ENCODE data around the gene SH2D1A.
"Not testable (repeated sequence)": the region's sequence is repeated elsewhere in the genome, so short reads cannot be mapped to it uniquely, and the experiment has no call there.

The SH2D1A gene

DNA sequence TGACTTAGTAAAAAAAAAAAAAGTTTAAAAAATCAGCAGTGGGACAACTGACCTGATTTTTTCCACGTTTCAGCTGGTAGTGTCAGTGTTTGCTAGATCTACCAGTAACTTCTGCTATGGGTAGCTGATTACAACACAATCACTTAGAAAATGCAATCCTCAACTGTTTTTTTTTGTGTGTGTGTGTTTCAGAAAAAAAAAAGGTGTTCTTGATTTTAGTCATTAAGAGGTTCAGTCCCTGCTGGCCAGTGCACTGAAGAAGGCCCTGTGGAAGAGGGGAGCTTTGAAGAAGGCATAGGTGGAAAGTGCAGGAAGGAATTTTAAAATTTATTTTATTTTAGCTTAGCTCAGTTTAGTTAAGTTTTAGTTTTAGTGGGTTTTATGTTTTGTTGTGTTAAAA lies 46.9 kb downstream of the SH2D1A start:
- H3K27me3 ChIP-seq (ENCODE audit: control insufficient read depth in 1 of 2, insufficient read depth in 2 of 2, low read length in 2 of 2), result no peaks in the 10 kb centered on the region
- no peaks in the 10 kb centered on the region for H3K9me3 ChIP-seq (ENCODE audit: control insufficient read depth in 2 of 2, low read length in 2 of 2)
- no peak overlapping the region for H3K27ac ChIP-seq (ENCODE audit: low read length)
- no peak overlapping the region for H3K4me3 ChIP-seq (ENCODE audit: low read length in 2 of 2)
- H3K36me3 ChIP-seq (ENCODE audit: control insufficient read depth in 2 of 2, insufficient read depth in 2 of 2, low read length in 2 of 2), result no peaks in the 10 kb centered on the region
- no peaks in the 10 kb centered on the region for H3K4me1 ChIP-seq (ENCODE audit: control insufficient read depth, insufficient read depth, low read length)
- no peak overlapping the region for H3K9ac ChIP-seq (ENCODE audit: low read length in 2 of 2)

DNA sequence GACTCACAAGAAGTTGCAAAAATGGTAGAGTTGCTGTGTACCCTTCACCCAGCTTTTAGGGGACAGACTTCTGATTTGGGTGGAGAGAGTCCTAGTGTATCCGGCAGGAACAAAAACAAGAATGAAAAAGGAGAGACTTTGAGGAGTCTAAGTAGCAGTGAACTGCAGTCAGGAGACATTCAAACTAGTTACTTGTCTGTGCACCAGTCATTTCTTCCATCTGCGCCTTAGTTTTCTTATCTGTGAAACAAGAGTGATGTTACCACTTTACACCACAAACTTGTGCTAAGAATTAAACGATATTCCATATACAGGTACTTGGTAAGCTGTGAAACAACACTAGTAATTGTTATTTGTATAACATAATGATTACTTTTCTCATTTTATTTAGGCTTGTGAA lies 47.3 kb downstream of the SH2D1A start:
- no peak overlapping the region for H3K9ac ChIP-seq (ENCODE audit: low read length in 2 of 2)
- H3K36me3 ChIP-seq (ENCODE audit: control insufficient read depth in 2 of 2, insufficient read depth in 2 of 2, low read length in 2 of 2), result no peaks in the 10 kb centered on the region
- no peak overlapping the region for H3K27ac ChIP-seq (ENCODE audit: low read length)
- no peak overlapping the region for H3K4me3 ChIP-seq (ENCODE audit: low read length in 2 of 2)
- H3K27me3 ChIP-seq (ENCODE audit: control insufficient read depth in 1 of 2, insufficient read depth in 2 of 2, low read length in 2 of 2), result no peaks in the 10 kb centered on the region
- no peaks in the 10 kb centered on the region for H3K4me1 ChIP-seq (ENCODE audit: control insufficient read depth, insufficient read depth, low read length)
- no peaks in the 10 kb centered on the region for H3K9me3 ChIP-seq (ENCODE audit: control insufficient read depth in 2 of 2, low read length in 2 of 2)

DNA sequence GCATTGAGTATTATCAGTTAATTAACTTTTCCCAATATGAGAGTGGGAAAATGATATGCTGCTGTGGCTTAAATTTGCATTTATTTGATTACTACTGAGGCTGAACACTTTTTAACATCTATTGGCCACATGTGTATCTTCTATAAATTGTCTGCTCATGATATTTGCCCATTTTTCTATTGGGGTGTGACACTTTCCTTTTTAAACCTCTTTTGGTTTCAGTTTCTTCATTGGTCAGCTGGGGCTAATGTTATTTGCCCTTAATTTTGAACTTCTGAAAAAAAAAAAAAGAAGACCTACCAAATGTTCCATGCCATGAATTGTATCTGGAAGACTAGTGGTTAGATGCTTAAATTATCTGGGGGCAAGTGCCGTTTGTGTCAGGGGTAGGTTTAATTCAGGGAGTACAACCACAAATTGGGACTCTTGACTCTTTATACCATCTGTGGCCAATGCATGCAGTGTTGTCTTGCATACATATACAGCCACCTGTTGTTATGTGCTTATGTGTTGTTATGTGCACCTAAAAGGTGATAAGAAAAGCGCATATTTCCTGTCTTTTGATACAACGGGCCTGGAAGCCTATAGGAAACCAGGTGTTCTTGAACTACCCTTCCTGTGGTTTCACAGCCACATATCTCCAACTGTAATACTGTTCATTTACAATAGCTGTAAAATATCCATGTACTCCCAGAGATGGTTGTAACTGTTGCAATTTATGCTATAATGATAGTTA lies 49.0 kb downstream of the SH2D1A start:
- Histone ChIP-seq H3K4me3 (ENCODE audit: low read length in 2 of 2) (no peak overlapping the region), H3K9ac (ENCODE audit: low read length in 2 of 2) (no peak overlapping the region), H3K27ac (ENCODE audit: low read length) (no peak overlapping the region), H3K4me1 (ENCODE audit: control insufficient read depth, insufficient read depth, low read length) (no peaks in the 10 kb centered on the region), H3K36me3 (ENCODE audit: control insufficient read depth in 2 of 2, insufficient read depth in 2 of 2, low read length in 2 of 2) (no peaks in the 10 kb centered on the region), H3K9me3 (ENCODE audit: control insufficient read depth in 2 of 2, low read length in 2 of 2) (no peaks in the 10 kb centered on the region), H3K27me3 (ENCODE audit: control insufficient read depth in 1 of 2, insufficient read depth in 2 of 2, low read length in 2 of 2) (no peaks in the 10 kb centered on the region)

DNA sequence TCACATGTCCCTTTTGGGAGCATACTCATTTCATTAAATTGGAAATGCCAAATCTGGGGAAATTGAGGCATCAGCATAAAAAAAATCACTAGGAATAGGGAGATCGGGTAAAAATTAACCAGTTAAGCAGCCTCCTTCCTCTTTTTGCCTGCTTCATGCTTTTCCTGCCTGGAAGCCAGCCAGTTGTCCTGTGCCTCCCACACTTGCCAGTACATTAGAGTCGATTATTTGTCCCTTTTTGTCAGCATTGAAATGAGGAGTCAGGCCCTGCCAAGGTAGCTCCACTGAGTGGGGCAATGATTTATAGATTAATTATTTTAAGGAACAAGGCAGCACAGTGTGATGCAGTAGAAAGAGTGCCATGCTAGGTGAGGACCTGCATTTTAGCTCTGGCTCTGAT lies 55.3 kb downstream of the SH2D1A start:
- Histone ChIP-seq H3K4me1 (ENCODE audit: control insufficient read depth, insufficient read depth, low read length) (no peaks in the 10 kb centered on the region), H3K27ac (ENCODE audit: low read length) (no peak overlapping the region), H3K9me3 (ENCODE audit: control insufficient read depth in 2 of 2, low read length in 2 of 2) (no peaks in the 10 kb centered on the region), H3K9ac (ENCODE audit: low read length in 2 of 2) (no peak overlapping the region), H3K36me3 (ENCODE audit: control insufficient read depth in 2 of 2, insufficient read depth in 2 of 2, low read length in 2 of 2) (no peaks in the 10 kb centered on the region), H3K4me3 (ENCODE audit: low read length in 2 of 2) (no peak overlapping the region), H3K27me3 (ENCODE audit: control insufficient read depth in 1 of 2, insufficient read depth in 2 of 2, low read length in 2 of 2) (peaks cover 0 to 7% of the 10 kb centered on the region in 2 donors)

DNA sequence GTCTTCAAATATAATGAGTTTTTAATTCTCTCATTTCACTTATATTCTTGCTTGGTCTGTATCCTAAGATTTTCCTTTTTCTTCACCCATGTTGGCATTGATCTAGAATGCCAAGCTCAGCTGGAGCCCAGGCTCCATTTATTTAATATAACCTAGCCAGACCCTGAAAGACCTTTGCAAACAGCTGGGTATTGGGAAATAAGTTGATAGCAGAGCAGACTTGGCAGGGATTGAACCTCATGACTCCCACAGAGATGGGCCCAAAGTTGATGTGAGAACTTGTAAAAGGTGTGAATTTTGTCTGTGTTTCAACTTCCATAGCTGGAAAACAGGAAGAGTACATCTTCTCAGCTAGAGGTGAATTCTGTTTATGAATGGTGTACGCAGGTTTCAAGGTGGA lies 59.5 kb downstream of the SH2D1A start:
- H3K9ac ChIP-seq (ENCODE audit: low read length in 2 of 2), result no peak overlapping the region
- H3K4me3 ChIP-seq (ENCODE audit: low read length in 2 of 2), result no peak overlapping the region
- peaks cover 0 to 7% of the 10 kb centered on the region in 2 donors for H3K27me3 ChIP-seq (ENCODE audit: control insufficient read depth in 1 of 2, insufficient read depth in 2 of 2, low read length in 2 of 2)
- H3K4me1 ChIP-seq (ENCODE audit: control insufficient read depth, insufficient read depth, low read length), result no peaks in the 10 kb centered on the region
- H3K9me3 ChIP-seq (ENCODE audit: control insufficient read depth in 2 of 2, low read length in 2 of 2), result no peaks in the 10 kb centered on the region
- no peak overlapping the region for H3K27ac ChIP-seq (ENCODE audit: low read length)
- no peaks in the 10 kb centered on the region for H3K36me3 ChIP-seq (ENCODE audit: control insufficient read depth in 2 of 2, insufficient read depth in 2 of 2, low read length in 2 of 2)

DNA sequence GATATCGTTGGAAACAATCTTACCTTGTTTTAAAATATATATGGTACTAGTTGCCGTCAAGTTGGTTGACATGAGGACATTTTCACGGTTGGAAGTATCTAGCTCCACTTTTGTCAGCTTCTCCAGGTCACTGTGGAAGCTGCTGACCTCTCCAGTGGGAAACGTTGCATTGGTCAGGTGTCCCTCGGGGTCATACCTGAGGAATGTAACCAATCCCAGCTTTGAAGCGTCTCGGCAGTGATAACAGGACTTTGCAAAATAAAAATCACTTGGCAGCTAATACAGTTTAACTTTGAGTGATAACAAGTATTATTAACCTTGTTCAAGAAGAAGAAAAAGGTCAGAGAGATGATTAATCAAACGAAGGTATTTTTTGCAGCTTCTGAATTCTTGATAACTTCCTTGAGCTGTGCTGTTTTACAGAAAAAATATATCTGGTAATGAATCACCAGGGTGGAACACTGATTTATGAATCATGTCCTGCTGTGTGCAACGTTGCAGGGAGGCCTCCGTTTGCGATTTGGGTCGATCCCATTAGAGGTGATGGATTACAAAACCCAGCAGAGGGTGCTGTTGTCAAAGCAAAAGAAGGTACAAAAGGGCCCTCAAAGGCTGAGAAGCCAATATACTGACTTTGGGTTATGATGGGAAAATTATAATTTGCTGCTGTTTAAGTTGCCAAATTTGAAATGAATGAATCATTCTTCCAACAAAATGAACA lies 60.1 kb downstream of the SH2D1A start:
- Histone ChIP-seq H3K9ac (ENCODE audit: low read length in 2 of 2) (no peak overlapping the region), H3K4me1 (ENCODE audit: control insufficient read depth, insufficient read depth, low read length) (no peaks in the 10 kb centered on the region), H3K4me3 (ENCODE audit: low read length in 2 of 2) (no peak overlapping the region), H3K36me3 (ENCODE audit: control insufficient read depth in 2 of 2, insufficient read depth in 2 of 2, low read length in 2 of 2) (no peaks in the 10 kb centered on the region), H3K9me3 (ENCODE audit: control insufficient read depth in 2 of 2, low read length in 2 of 2) (no peaks in the 10 kb centered on the region), H3K27ac (ENCODE audit: low read length) (no peak overlapping the region), H3K27me3 (ENCODE audit: control insufficient read depth in 1 of 2, insufficient read depth in 2 of 2, low read length in 2 of 2) (peaks cover 0 to 7% of the 10 kb centered on the region in 2 donors)

DNA sequence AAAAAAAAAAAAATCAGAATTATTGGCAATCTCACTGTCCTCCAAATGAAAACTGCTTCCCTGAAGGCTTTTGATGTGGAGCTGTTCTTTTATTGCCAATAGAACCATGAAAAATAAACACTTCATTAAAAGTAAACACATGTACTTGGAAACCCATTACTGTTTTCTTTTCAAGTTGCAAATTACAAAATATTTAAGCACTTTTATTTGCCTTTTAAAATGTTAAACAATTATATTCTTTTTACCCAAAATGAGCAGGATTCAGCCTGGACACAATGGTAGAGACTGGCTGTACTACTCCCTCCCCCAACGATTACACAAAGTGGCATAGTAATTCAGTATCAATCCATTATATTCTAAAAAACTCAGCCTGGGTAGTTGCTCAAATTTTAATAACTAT lies 60.9 kb downstream of the SH2D1A start:
- Histone ChIP-seq H3K27ac (ENCODE audit: low read length) (no peak overlapping the region), H3K27me3 (ENCODE audit: control insufficient read depth in 1 of 2, insufficient read depth in 2 of 2, low read length in 2 of 2) (peaks cover 0 to 6% of the 10 kb centered on the region in 2 donors), H3K36me3 (ENCODE audit: control insufficient read depth in 2 of 2, insufficient read depth in 2 of 2, low read length in 2 of 2) (no peaks in the 10 kb centered on the region), H3K9ac (ENCODE audit: low read length in 2 of 2) (no peak overlapping the region), H3K9me3 (ENCODE audit: control insufficient read depth in 2 of 2, low read length in 2 of 2) (no peaks in the 10 kb centered on the region), H3K4me3 (ENCODE audit: low read length in 2 of 2) (no peak overlapping the region), H3K4me1 (ENCODE audit: control insufficient read depth, insufficient read depth, low read length) (no peaks in the 10 kb centered on the region)

DNA sequence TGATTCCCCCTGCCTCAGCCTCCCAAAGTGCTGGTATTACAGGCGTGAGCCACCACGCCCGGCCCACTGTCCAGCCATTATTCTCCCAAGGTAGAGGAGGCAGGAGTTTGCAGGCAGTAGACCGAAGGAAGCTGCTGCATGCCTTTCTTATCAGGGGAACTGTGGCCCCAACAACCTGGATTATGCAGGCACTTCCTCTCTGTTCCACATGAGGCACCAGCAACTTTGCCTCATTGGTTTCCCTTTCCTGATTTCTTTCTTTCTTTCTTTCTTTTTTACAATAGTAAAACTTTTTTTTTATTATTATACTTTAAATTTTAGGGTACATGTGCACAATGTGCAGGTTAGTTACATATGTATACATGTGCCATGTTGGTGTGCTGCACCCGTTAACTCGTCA lies 62.0 kb downstream of the SH2D1A start:
- H3K9me3 ChIP-seq (ENCODE audit: control insufficient read depth in 2 of 2, low read length in 2 of 2); H3K4me3 ChIP-seq (ENCODE audit: low read length in 2 of 2); H3K9ac ChIP-seq (ENCODE audit: low read length in 2 of 2); H3K27ac ChIP-seq (ENCODE audit: low read length); H3K27me3 ChIP-seq (ENCODE audit: control insufficient read depth in 1 of 2, insufficient read depth in 2 of 2, low read length in 2 of 2); H3K4me1 ChIP-seq (ENCODE audit: control insufficient read depth, insufficient read depth, low read length); H3K36me3 ChIP-seq (ENCODE audit: control insufficient read depth in 2 of 2, insufficient read depth in 2 of 2, low read length in 2 of 2): not testable (repeated sequence)

DNA sequence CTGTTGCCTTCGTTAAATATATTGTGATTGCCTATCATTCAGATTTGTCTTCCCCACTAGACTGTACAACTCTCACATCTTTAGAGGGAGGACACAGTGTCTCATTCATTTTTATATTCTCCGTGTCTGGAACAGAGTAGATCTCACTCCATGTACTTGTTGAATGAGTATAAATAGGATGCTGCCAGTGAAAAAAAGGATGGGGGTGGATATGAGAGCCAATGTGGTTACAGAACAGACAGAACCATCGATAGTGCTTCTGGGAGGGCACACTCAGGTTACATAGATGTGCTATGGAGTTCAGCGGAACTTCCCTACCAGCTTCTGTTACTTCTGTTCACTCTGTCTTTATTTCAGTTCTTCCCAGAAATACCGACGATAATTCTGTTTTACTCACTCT lies 66.9 kb downstream of the SH2D1A start:
- no peak overlapping the region for H3K4me3 ChIP-seq (ENCODE audit: low read length in 2 of 2)

DNA sequence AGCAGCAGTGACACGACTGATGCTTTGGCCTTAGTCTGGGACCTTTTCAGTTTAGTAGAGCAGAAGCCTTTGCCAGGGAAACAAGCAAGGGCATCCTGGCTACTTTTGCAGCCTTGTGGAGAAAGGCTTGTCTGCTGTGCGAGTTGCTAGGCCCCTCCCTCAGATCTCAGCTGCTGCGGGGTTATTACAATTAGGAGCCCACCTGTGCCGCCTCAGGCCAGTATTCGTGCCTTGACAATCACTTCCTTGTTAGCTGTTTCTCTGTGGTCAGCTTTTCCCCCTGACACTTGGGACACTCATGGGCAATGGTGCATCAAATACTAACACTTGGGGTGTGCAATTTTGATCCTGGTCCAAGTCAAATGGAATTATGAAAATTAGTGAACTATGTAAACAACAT lies 67.9 kb downstream of the SH2D1A start:
- Histone ChIP-seq H3K27me3 (ENCODE audit: control insufficient read depth in 1 of 2, insufficient read depth in 2 of 2, low read length in 2 of 2) (peaks cover 0 to 2% of the 10 kb centered on the region in 2 donors), H3K27ac (ENCODE audit: low read length) (no peak overlapping the region), H3K36me3 (ENCODE audit: control insufficient read depth in 2 of 2, insufficient read depth in 2 of 2, low read length in 2 of 2) (no peaks in the 10 kb centered on the region), H3K4me1 (ENCODE audit: control insufficient read depth, insufficient read depth, low read length) (no peaks in the 10 kb centered on the region), H3K9ac (ENCODE audit: low read length in 2 of 2) (no peak overlapping the region), H3K9me3 (ENCODE audit: control insufficient read depth in 2 of 2, low read length in 2 of 2) (no peaks in the 10 kb centered on the region), H3K4me3 (ENCODE audit: low read length in 2 of 2) (no peak overlapping the region)

More for the DNA sequence above, 66.9 kb downstream of the SH2D1A start:
- H3K4me1 ChIP-seq (ENCODE audit: control insufficient read depth, insufficient read depth, low read length), result no peaks in the 10 kb centered on the region
- H3K9ac ChIP-seq (ENCODE audit: low read length in 2 of 2), result no peak overlapping the region
- no peak overlapping the region for H3K27ac ChIP-seq (ENCODE audit: low read length)
- peaks cover 0 to 2% of the 10 kb centered on the region in 2 donors for H3K27me3 ChIP-seq (ENCODE audit: control insufficient read depth in 1 of 2, insufficient read depth in 2 of 2, low read length in 2 of 2)
- H3K36me3 ChIP-seq (ENCODE audit: control insufficient read depth in 2 of 2, insufficient read depth in 2 of 2, low read length in 2 of 2), result no peaks in the 10 kb centered on the region
- H3K9me3 ChIP-seq (ENCODE audit: control insufficient read depth in 2 of 2, low read length in 2 of 2), result no peaks in the 10 kb centered on the region

Measured in stomach smooth muscle (tissue), 2 donors.